LNCaP clone FGC (cell line): ENCODE results near the gene FER.

Experiments used
- DNase-seq: peaks from one replicate; pipeline ENCODE4 v3.0.0-alpha.2; 2011; ENCODE audit warnings: low read depth
- H3K4me3 ChIP-seq: 2 replicates; pipeline ENCODE4 v1.5.1; 2011; ENCODE audit warnings: mild to moderate bottlenecking, low read depth, low read length, control low read depth
- CTCF ChIP-seq: IDR thresholded peaks from 2 replicates; pipeline ENCODE4 v1.5.1; 2012; ENCODE audit warnings: mild to moderate bottlenecking; ENCODE audit not compliant: control insufficient read depth, insufficient read depth; ENCODE audit errors: extremely low read depth

FER gene

DNA sequence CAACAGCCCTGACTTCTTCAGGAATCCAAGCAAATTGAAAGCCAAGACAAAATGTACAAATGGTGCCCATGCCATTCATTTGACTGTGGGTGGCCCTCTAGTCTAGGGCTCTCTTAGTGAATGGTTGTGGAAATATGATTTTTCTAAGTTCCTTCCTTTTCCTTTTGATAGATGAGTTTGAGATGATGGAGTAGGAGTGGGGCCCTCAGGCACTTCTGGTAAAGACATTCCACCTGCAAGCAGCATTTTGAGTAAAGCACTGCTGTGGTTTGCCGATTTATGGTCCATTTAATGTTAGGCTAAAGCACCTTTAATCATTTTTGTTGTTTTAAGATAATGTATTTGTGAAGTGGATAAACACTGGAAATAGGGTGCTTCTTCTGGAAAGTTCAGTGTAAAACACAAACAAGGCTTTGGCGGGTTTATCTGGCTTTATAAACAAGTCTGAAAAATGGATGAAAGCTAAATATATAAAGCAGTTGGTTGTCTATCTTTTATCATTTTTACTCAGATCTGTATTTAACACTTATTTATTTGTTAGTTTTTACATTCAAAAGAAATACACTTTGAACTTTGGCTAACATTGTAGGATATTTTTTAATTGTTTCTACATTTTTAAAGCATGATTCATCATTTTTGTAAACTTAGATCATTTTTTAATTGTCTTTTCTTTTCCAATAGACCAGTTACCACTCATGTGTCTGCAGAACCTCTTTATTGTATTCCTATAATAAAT, 448.6 kb downstream of the FER start:
- no peak overlapping the region for H3K4me3 ChIP-seq
- no peak for TF ChIP-seq CTCF
- DNase-seq = no peak

- no peak overlapping the region for H3K4me3 ChIP-seq
- no peak for TF ChIP-seq CTCF
Observed at GRCh38 chr5:109196823-109197160, 449.1 kb downstream of the FER start.

GRCh38 chr5:109199289-109199688, 451.6 kb downstream of the FER start:
- no peak overlapping the region for H3K4me3 ChIP-seq
- no peak for DNase-seq
- TF ChIP-seq CTCF = no peak

More at GRCh38 chr5:109196823-109197160, 449.1 kb downstream of the FER start:
- no peak for DNase-seq

- no peak for DNase-seq
- TF ChIP-seq CTCF = no peak
- no peak overlapping the region for H3K4me3 ChIP-seq
Observed at GRCh38 chr5:109199799-109200620, 452.3 kb downstream of the FER start.

DNA sequence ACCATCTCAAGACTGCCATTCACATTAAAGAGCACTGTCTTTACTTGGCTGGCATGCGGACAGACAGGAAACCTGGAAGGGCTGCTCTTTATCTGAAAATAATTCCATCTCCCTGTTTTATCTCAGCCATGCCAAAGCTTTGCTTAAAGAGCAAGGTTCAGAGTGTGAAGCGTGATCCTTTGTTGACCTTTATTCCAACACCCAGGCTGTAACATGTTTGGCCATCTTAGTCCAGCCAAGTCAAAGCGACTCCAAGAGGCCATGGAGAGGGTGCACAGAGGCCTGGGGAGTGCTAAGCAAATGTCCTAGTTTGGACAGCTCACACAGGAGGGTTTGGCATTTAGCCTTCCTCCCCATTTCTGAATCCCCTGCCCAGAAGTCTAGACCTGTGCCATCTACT, 467.3 kb downstream of the FER start:
- DNase-seq = no peak
- H3K4me3 ChIP-seq = no peak overlapping the region
- TF ChIP-seq CTCF = no peak

DNA sequence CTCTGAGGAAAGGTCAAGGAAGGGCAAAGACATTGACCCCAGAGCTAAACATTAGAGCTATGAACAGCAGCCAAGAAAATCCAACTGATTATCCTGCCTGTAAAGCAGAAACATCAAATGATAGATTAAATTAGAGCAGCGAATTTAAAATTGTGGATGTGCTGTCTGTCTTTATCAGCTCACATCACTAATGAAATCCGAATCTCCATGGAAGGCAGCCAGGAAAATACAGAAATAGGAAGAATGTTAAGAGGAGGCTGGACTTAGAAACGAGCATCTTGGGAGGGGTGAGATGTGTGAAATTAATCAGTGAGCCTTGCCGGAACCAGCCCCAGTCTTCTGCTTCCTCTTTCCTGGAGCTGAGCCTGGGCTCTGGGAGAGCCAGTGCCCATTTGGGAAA, 471.1 kb downstream of the FER start:
- H3K4me3 ChIP-seq = no peak overlapping the region
- TF ChIP-seq CTCF = no peak

More for the DNA sequence above, 471.1 kb downstream of the FER start:
- no peak for DNase-seq
